ENCODE results near the gene SPG7.
A peak's percentile ranks its signal among the peaks of the same experiment; 100 is the strongest.

SPG7 gene

DNA sequence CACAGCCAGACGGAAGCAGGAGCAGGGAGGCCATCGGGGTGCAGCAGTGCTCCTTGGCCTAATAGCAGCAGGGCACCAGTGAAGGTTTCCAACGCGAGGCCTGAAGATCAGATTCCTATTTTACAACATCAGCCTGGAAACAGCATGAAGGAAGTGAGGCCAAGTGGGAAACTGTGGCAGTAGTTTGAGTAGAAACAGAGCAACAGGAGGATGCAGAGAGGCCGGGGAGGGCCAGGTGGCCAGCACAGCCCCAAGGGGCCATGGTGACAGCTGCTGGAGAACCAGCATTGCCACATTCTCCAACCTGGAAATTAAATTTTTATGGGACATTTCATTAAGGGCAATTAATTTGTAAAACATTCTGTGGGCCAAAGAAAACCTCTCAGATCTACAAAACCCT is 14.4 kb upstream of the SPG7 start:
- Histone ChIP-seq H3K9me3 (ENCODE audit: severe bottlenecking) (no peaks in the 10 kb centered on the region), H3K27me3 (ENCODE audit: insufficient read depth, low read depth, severe bottlenecking) (no peaks in the 10 kb centered on the region), H3K4me3 (ENCODE audit: low read depth, low read length) (no peak overlapping the region), H3K27ac (no peak overlapping the region), H3K36me3 (no peaks in the 10 kb centered on the region)
- TF ChIP-seq, protein P1, sequence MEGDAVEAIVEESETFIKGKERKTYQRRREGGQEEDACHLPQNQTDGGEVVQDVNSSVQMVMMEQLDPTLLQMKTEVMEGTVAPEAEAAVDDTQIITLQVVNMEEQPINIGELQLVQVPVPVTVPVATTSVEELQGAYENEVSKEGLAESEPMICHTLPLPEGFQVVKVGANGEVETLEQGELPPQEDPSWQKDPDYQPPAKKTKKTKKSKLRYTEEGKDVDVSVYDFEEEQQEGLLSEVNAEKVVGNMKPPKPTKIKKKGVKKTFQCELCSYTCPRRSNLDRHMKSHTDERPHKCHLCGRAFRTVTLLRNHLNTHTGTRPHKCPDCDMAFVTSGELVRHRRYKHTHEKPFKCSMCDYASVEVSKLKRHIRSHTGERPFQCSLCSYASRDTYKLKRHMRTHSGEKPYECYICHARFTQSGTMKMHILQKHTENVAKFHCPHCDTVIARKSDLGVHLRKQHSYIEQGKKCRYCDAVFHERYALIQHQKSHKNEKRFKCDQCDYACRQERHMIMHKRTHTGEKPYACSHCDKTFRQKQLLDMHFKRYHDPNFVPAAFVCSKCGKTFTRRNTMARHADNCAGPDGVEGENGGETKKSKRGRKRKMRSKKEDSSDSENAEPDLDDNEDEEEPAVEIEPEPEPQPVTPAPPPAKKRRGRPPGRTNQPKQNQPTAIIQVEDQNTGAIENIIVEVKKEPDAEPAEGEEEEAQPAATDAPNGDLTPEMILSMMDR (IDR thresholded peaks at IDR 0.05; ENCODE audit: low read depth, low read length): no peak
- no peak for DNase-seq

DNA sequence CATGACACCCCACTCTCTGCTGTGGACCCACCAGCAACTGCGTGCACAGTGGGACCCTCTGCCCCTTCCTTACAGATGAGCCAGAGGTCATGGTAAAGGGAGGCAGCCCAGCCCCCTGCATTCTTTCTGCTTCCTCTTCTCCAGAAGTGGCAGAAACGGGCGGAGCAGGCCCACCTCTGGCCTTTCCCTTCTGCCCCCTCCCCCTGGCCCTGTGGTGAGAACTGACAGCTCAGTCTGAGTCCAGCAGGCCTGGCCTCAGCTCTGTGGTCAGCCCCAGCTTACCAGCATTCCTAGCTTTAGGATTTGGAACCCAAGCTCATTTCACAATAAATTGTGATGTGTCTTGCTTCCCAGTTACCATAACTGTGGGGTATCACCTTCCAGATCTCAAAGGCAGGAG is 13.1 kb upstream of the SPG7 start:
- TF ChIP-seq, protein P1 (IDR thresholded peaks at IDR 0.05; ENCODE audit: low read depth, low read length): no peak
- Histone ChIP-seq H3K27me3 (ENCODE audit: insufficient read depth, low read depth, severe bottlenecking) (no peaks in the 10 kb centered on the region), H3K9me3 (ENCODE audit: severe bottlenecking) (no peaks in the 10 kb centered on the region), H3K4me3 (ENCODE audit: low read depth, low read length) (no peak overlapping the region), H3K27ac (no peak overlapping the region), H3K36me3 (no peaks in the 10 kb centered on the region)
- DNase-seq: no peak

DNA sequence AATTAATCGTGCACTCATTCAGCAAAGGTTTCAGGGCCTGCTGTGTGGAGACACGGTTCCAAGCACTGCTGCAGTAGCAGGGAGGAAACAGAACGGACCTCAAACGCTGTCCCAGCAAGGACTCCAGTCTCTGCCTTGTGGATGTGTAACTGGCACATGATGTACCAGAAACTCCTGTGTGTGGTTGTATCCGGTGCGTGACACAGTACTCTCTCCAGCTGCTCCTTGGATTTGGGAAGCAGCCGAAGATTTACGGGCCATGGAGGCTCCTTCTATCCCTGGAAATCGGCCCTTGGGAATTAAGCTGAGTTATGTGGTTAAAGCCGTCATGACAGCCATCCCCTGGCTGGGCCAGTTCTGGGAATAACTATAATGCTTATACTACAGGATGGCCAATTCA is 9.4 kb upstream of the SPG7 start:
- H3K36me3 ChIP-seq: no peaks in the 10 kb centered on the region
- no peaks in the 10 kb centered on the region for H3K27me3 ChIP-seq (ENCODE audit: insufficient read depth, low read depth, severe bottlenecking)
- peak overlapping the region; percentile 22; the same call in 1 of the 2 replicates for H3K27ac ChIP-seq
- DNase-seq: peak; percentile 41
- TF ChIP-seq, protein P1 (IDR thresholded peaks at IDR 0.05; ENCODE audit: low read depth, low read length): no peak
- H3K9me3 ChIP-seq (ENCODE audit: severe bottlenecking): no peaks in the 10 kb centered on the region
- H3K4me3 ChIP-seq (ENCODE audit: low read depth, low read length): no peak overlapping the region

DNA sequence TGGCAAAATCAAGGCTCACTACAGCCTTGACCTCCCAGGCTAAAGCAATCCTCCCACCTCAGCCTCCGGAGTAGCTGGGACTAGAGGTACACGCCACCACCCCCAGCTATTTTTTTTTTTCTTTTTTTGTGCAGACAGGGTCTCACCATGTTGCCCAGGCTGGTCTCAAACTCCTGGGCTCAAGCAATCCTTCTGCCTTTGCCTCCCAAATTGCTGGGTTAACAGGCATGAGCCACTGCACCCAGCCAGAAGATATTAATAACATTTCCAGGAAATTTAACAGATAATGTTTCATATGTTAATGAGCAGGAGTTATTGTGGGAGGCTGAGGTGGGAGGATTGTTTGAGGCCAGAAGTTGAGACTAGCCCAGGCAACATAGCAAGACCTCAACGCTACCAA is 8.4 kb upstream of the SPG7 start:
- no peaks in the 10 kb centered on the region for H3K27me3 ChIP-seq (ENCODE audit: insufficient read depth, low read depth, severe bottlenecking)
- H3K27ac ChIP-seq: no peak overlapping the region
- H3K36me3 ChIP-seq: no peaks in the 10 kb centered on the region
- TF ChIP-seq, protein P1 (IDR thresholded peaks at IDR 0.05; ENCODE audit: low read depth, low read length): no peak
- DNase-seq: no peak
- H3K9me3 ChIP-seq (ENCODE audit: severe bottlenecking): no peaks in the 10 kb centered on the region
- H3K4me3 ChIP-seq (ENCODE audit: low read depth, low read length): no peak overlapping the region

DNA sequence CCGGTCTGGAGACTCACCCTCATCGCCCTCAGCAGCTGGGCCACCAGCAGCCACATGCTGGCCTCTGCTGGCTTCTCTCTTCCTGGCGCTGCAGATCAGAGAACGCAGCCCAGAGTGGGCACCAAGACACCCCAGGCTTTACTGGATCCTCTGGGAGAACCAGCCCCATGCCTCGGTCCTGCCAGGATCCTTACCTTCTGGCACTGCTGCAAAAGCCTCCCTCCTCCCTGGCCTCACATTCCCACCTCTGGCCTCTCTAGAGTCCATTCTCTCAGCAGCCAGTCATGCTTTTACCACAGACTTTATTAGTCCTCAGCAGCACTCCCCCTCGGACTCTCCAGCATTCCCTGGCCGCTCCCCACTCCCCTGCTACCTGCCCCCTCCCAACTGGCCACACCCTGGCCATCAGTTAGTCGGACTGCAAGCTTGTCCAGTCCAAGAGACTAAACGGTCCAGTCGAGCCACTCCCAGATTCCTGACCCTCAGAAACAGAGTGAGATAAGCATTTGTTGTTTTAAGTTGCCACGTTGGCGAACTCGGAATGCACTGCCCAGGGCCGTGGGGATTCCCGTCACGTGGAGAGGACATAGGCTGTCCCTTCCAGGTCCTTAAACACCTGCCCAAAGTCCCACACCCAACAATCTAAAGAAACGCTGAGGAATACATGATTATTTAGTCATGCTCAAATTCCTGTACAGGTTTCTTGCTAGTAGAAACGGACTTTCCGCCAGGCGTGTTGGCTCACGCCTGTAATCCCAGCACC is 5.9 kb upstream of the SPG7 start:
- Histone ChIP-seq H3K4me3 (ENCODE audit: low read depth, low read length) (no peak overlapping the region), H3K27ac (no peak overlapping the region), H3K9me3 (ENCODE audit: severe bottlenecking) (no peaks in the 10 kb centered on the region), H3K27me3 (ENCODE audit: insufficient read depth, low read depth, severe bottlenecking) (no peaks in the 10 kb centered on the region), H3K36me3 (no peaks in the 10 kb centered on the region)
- DNase-seq: no peak
- TF ChIP-seq, protein P1 (IDR thresholded peaks at IDR 0.05; ENCODE audit: low read depth, low read length): no peak

DNA sequence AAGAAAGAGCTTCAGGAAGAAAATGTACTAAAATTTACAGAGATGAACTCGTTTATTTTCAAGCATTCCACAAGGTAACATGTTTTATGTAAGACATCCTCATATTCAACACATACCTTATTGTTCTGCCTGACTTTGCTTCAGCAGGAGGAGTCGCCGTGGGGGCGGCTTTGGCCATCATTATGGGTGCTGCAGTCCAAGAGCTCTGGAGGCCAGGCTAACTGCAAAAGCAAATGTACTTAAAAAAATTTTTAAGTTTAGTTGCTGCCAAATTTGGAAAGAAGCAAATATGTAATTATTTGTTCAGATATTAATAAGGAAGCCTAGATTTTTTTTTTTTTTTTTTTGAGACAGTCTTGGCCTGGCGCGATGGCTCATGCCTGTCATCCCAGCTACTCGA is 4.1 kb upstream of the SPG7 start:
- Histone ChIP-seq H3K27me3 (ENCODE audit: insufficient read depth, low read depth, severe bottlenecking) (no peaks in the 10 kb centered on the region), H3K27ac (no peak overlapping the region), H3K9me3 (ENCODE audit: severe bottlenecking) (no peaks in the 10 kb centered on the region), H3K36me3 (no peaks in the 10 kb centered on the region), H3K4me3 (ENCODE audit: low read depth, low read length) (no peak overlapping the region)
- TF ChIP-seq, protein P1 (IDR thresholded peaks at IDR 0.05; ENCODE audit: low read depth, low read length): no peak
- DNase-seq: no peak

Data from WERI-Rb-1 (cell line).